H4 (cell line): Measurements from ENCODE around the gene PLEKHA4. TPM values are rescaled to one million over a fixed set of nuclear protein-coding genes. Genes with fewer than 3 reads are reported as not detected.
"Not testable (repeated sequence)": the region's sequence is repeated elsewhere in the genome, so short reads cannot be mapped to it uniquely, and the experiment has no call there.

Experiments
- DNase-seq: peaks from one replicate; pipeline ENCODE4 v3.0.0-alpha.2; 2015; ENCODE audit warnings: low spot score
- total RNA-seq: library from RNA; depleted of rRNA; stranded (reverse); fragments of >200 nt; shearing (Covaris generic); gene quantifications from 2 replicates; pipeline ENCODE4 v1.2.3, GENCODE V29; 2014; rRNA removed

Gene PLEKHA4
- total RNA-seq = 2.9 and 5.4 TPM in 2 replicates

DNA sequence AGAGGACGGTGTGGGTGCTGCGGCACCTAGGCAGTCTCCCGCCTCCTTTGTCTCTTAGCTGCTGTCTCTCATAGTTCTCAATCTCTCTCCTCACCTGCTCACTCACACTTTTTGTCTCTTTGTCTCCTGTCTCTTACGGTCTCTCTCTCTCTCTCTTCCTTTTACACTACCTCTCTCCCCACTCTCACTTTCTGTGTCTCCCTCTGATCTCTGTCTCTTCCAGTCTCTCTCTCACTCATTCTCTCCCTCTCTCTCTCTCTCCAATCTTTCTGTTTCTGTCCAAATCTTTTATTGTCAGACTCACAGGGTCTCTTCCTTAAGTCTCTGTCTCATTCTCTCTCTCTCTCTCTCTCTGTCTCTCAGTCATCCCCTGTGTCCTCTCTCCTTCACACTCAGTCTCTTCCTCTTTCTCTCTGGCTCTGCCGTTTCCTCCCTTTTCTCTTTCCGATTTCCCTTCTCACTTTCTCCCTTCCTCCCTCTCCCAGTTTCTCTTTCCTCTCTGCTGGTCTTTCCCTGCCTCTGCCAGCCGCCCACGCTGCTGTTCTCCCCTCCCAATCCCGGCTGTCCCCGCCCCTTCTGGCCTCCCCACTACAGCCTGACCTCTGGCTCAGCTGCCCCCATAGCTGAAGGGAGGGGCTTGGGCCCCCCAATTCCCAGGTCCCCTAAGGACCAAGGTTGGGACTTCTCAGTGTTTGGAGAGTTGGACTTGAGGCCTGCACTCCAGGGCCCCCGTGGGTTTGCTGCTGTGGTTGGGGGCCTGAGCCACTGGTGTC is at the start of gene PLEKHA4:
Gene PLEKHA4, minus strand, starts transcription at position 504 of the 773 bp plus-strand sequence. CDS start 997 bp downstream, outside the sequence.
- peak; percentile 59 for DNase-seq

GRCh38 chr19:48918071-48918470 is 49.7 kb upstream of the PLEKHA4 start:
- DNase-seq = no peak

- no peak for DNase-seq
Observed at GRCh38 chr19:48915757-48916156, 47.3 kb upstream of the PLEKHA4 start.

GRCh38 chr19:48914181-48914580 is 45.8 kb upstream of the PLEKHA4 start:
- DNase-seq = no peak

GRCh38 chr19:48913114-48913889 is 44.9 kb upstream of the PLEKHA4 start:
- DNase-seq = no peak

- DNase-seq = no peak
Observed at GRCh38 chr19:48910803-48911202, 42.4 kb upstream of the PLEKHA4 start.

- not testable (repeated sequence) for DNase-seq
Observed at GRCh38 chr19:48909424-48910077, 41.1 kb upstream of the PLEKHA4 start.

DNA sequence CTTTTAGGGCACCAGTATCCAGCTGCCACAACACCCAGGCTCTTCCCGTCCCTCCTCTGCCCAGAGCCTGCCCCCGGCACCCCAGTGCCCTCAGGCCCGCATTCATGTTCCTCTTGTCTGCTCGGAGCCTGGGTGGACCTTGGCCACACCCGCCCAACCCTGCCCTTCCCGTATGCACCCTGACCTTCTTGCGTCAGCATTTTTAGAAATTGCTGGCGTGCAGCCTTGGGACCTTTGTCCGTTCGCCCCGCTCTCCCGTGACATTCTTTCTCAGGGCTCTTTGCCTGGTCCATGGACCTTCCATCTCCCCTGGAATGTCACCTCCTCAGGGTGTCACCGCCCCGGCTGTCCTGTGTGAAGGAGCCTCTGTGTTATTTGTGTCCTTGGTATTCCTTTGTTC is 39.3 kb upstream of the PLEKHA4 start:
- no peak for DNase-seq

- no peak for DNase-seq
Observed at GRCh38 chr19:48906324-48906723, 37.9 kb upstream of the PLEKHA4 start.

DNA sequence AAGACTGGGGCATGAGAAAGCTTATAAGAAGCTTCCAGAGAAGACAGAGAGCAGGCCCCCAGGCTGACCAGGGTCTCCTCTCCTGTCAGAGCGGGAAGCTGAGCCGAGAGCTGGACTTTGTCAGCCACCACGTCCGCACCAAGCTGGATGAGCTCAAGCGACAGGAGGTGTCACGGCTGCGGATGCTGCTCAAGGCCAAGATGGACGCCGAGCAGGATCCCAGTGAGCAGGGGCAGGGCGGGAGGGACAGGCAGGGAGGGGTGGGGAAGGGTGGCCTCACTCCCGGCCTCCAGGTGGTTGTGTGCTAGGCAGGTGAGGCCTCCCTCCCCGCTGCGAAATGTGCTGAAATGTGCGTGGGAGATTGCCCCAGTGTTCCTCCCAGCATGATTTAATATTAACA is 37.2 kb upstream of the PLEKHA4 start:
- no peak for DNase-seq

GRCh38 chr19:48903788-48904187 is 35.4 kb upstream of the PLEKHA4 start:
- not testable (repeated sequence) for DNase-seq

- DNase-seq = not testable (repeated sequence)
Observed at GRCh38 chr19:48902291-48902690, 33.9 kb upstream of the PLEKHA4 start.

DNA sequence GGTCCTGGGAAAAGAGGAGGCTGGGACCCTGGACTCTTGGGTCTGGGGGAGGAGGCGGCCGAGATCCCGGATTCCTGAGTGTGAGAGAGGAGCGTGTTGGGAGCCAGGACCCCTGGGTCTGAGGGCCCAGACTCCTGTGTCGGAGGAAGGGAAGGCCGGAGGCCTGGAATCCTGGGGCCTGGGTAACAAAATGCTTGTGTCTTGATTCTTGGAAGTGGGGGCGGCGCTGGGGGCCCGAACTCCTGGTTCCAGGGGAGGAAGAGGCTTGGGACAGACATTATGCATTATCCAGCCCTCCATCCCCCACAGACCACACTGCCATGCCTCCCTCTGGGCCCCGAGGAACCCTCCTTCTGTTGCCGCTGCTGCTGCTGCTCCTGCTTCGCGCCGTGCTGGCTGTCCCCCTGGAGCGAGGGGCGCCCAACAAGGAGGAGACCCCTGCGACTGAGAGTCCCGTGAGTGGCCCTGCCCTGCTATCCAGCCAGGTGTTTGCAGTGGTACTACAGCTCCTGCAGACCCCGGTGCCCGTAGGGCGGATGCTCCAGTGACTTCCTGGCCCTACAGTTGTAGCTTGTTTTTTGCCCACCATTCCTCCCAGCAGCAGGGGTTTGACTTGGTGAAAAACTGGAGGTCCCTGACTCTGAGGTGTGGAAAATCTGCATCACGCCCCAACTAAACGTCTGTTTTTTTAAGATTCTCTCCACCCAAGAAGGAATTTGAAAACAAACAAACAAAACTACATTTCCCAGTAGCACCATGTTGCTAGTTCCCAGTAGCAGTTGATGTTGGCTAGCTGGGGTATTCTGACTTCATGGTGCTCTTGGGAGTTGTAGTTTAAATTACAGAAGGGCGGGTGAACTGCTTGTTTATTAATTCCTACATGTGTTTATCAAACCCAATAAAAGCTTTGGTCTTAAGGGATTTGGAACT is 32.3 kb upstream of the PLEKHA4 start:
- no peak for DNase-seq

DNA sequence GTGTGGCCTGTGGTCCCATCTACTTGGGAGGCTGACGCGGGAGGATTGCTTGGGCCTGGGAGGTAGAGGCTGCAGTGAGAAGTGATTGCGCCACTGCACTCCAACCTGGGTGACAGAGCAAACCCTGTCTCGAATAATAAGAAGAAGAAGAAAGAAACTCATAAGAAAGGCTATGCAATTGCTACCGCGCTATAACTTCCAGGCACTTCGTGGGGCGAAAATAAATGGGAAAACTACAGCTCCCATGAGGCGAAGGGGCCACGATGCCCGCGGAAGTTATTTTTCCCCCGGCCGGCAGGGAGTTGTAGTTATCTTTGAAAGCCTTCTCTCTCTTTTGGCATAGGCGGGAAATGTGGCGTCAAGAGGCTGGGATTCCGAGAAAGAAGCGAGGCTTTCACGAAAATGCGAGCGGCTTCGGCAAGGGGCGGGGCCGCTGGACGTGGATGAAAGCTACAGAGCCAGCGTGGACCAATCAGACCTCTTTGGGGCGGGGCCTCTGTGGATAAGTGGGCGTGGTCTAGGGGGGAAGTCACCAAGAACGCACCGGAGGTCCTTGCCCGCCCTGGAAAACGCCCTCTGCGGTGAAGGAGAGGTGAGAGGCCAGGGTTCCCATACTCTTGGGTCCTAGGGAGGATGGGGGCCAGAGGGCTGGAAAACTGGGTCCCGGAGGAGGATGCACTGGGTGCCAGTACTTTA is 31.5 kb upstream of the PLEKHA4 start, which contains the start of gene NUCB1:
Gene NUCB1, plus strand, starts transcription at position 532 of the 696 bp plus-strand sequence. CDS start 485 bp downstream, outside the sequence.
- DNase-seq = peak; percentile 99

GRCh38 chr19:48899386-48899749 is 31.0 kb upstream of the PLEKHA4 start:
- DNase-seq = not testable (repeated sequence)

DNA sequence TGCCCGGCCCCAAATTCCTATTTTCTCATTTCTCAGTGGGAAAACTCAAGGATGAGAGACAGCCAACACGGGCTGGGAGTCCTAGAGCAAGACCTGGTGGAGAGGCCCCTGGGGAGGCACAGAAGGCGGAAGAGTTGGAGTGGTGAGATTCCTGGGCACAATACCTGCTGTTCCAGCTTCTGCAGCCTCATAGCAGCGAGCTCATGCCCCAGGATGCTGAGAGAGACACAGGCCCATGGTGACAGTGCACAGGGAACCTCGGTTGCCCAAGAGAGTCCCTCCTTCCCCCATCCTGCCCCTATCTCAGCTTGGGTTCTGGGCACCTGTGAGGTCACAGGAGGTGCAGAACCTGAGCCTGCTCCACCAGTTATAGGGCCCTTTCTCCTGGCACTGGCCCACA is 28.8 kb upstream of the PLEKHA4 start:
- no peak for DNase-seq

DNA sequence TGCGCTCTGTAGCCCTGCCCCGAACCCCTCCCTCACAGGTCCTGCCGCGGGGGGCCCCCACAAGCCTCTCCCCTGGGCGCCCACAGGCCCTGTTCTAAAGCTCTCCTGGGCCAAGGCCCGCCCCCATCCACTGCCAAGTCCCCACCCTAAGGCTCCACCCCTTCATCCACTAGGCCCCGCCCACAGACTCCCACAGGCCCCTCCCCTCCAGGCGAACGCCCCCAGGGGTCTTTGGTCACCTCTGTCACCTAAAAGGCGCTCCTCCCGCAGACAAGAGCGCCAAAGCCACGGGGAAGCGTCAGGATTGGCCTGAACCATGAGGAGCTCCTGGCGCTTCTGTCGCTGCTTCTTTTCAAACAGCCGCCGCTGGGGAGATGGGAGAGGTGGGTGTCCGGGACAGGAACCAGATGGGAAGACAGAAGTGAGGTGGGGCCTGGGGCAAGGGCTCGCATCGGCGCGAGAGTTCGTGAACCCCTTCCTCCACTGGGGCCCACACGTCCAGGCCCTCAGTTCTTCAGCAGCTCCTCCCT is 27.8 kb upstream of the PLEKHA4 start:
- DNase-seq = no peak

- DNase-seq = no peak
Observed at GRCh38 chr19:48895226-48895625, 26.8 kb upstream of the PLEKHA4 start.

GRCh38 chr19:48890551-48890950 is 22.1 kb upstream of the PLEKHA4 start:
- no peak for DNase-seq

- not testable (repeated sequence) for DNase-seq
Observed at GRCh38 chr19:48889496-48889895, 21.1 kb upstream of the PLEKHA4 start.
